Measurements from ENCODE around the gene IFIH1.

IFIH1 gene

GRCh38 chr2:162261032-162261945 lies 57.2 kb downstream of the IFIH1 start:
- TF ChIP-seq CTCF (conservative IDR thresholded peaks at IDR 0.05; ENCODE audit: low read depth, low read length): no peak
- no peak overlapping the region for H3K4me3 ChIP-seq (ENCODE audit: low read length)

GRCh38 chr2:162258686-162259085 lies 59.8 kb downstream of the IFIH1 start:
- DNase-seq (ENCODE audit: low read depth): no peak
- TF ChIP-seq CTCF (conservative IDR thresholded peaks at IDR 0.05; ENCODE audit: low read depth, low read length): no peak
- no peak overlapping the region for H3K4me3 ChIP-seq (ENCODE audit: low read length)

More at GRCh38 chr2:162261032-162261945, 57.2 kb downstream of the IFIH1 start:
- DNase-seq (ENCODE audit: low read depth): no peak

GRCh38 chr2:162258169-162258568 lies 60.3 kb downstream of the IFIH1 start:
- no peak for DNase-seq (ENCODE audit: low read depth)
- H3K4me3 ChIP-seq (ENCODE audit: low read length): no peak overlapping the region
- TF ChIP-seq CTCF (conservative IDR thresholded peaks at IDR 0.05; ENCODE audit: low read depth, low read length): no peak

- no peak for TF ChIP-seq CTCF (conservative IDR thresholded peaks at IDR 0.05; ENCODE audit: low read depth, low read length)
- DNase-seq (ENCODE audit: low read depth): no peak
- no peak overlapping the region for H3K4me3 ChIP-seq (ENCODE audit: low read length)
Observed at GRCh38 chr2:162257425-162257824, 61.1 kb downstream of the IFIH1 start.

- no peak for TF ChIP-seq CTCF (conservative IDR thresholded peaks at IDR 0.05; ENCODE audit: low read depth, low read length)
- no peak overlapping the region for H3K4me3 ChIP-seq (ENCODE audit: low read length)
- no peak for DNase-seq (ENCODE audit: low read depth)
Observed at GRCh38 chr2:162256591-162256991, 61.9 kb downstream of the IFIH1 start.

GRCh38 chr2:162254236-162254871 lies 64.1 kb downstream of the IFIH1 start:
- DNase-seq (ENCODE audit: low read depth): no peak
- no peak overlapping the region for H3K4me3 ChIP-seq (ENCODE audit: low read length)
- no peak for TF ChIP-seq CTCF (conservative IDR thresholded peaks at IDR 0.05; ENCODE audit: low read depth, low read length)
